Uterus (tissue), 4 donors: ENCODE results near the gene ASAP2. TPM values are rescaled to one million over a fixed set of nuclear protein-coding genes. Genes with fewer than 3 reads are reported as not detected.

ENCODE experiments used
- DNase-seq, 2 donors: peaks; one replicate each; pipeline ENCODE4 v3.0.0-alpha.2; 2019 to 2020
- H3K27ac ChIP-seq, 2 donors: fragments of 200-600 bp; sonication (generic); 1 replicate in 1 of 2; 2 replicates in 1 of 2; pipeline ENCODE4 v1.5.1; 2016 to 2018
- H3K27me3 ChIP-seq, 2 donors: fragments of 200-600 bp; sonication (generic); one replicate each; pipeline ENCODE4 v1.5.1; 2018 to 2019; ENCODE audit warnings: control low read depth in 1 of 2
- H3K36me3 ChIP-seq, 2 donors: fragments of 200-600 bp; sonication (generic); one replicate each; pipeline ENCODE4 v1.5.1; 2019; ENCODE audit warnings: control low read depth in 1 of 2
- H3K4me1 ChIP-seq, 2 donors: fragments of 200-600 bp; sonication (generic); one replicate each; pipeline ENCODE4 v1.5.1; 2018 to 2019; ENCODE audit warnings: control low read depth in 1 of 2
- H3K4me3 ChIP-seq, 2 donors: fragments of 200-600 bp; sonication (generic); 1 replicate in 1 of 2; 2 replicates in 1 of 2; pipeline ENCODE4 v1.5.1; 2018 to 2019; ENCODE audit warnings: mild to moderate bottlenecking in 1 of 2
- H3K9me3 ChIP-seq, 2 donors: fragments of 200-600 bp; sonication (generic); one replicate each; pipeline ENCODE4 v1.5.1; 2019; ENCODE audit warnings: control low read depth in 1 of 2
- POLR2A ChIP-seq, 2 donors: fragments of 450-650 bp; IDR thresholded peaks; one replicate each; pipeline ENCODE4 v1.6.1; 2016; ENCODE audit warnings: antibody characterized with exemption in 2 of 2, mild to moderate bottlenecking in 1 of 2, moderate library complexity in 1 of 2
- intact Hi-C: fragments of 100-400 bp; cut with DNase I; formaldehyde crosslinking; loops from one replicate; pipeline ENCODE4 v1.15.1; 2023; ENCODE audit warnings: low total_unique reads
- total RNA-seq, 4 donors: library from RNA; depleted of rRNA in 3 of 4; stranded (reverse); fragments of >200 nt in 3 of 4; gene quantifications; one replicate each; pipeline versions ENCODE4 v1.1.0 to v1.2.4, GENCODE V29; 2014 to 2023
- TF ChIP-seq, protein P1 (sequence below), 4 experiments: fragments of 200-600 bp in 2 of 4; fragments of 450-650 bp in 2 of 4; sonication (generic) in 2 of 4; IDR thresholded peaks; one replicate each; pipeline ENCODE4 v1.5.1; 2016 to 2019; ENCODE audit warnings: antibody characterized with exemption in 4 of 4, mild to moderate bottlenecking in 2 of 4, moderate library complexity in 1 of 4
- donor health status: DM: yes; HTN: yes; CAD: no.

ASAP2 gene
- total RNA-seq, 4 donors from 2014 or later, result 24.3 to 55.5 (median 31.3) TPM

GRCh38 chr2:9239616-9240015 is 33.0 kb downstream of the ASAP2 start:
- Histone ChIP-seq H3K4me1 (peaks cover 17% of the 10 kb centered on the region in 2 donors), H3K36me3 (no peaks in the 10 kb centered on the region), H3K9me3 (no peaks in the 10 kb centered on the region), H3K27ac (peak overlapping the region in 1 of 2 donors; percentile 88), H3K4me3 (no peak overlapping the region), H3K27me3 (no peaks in the 10 kb centered on the region)
- TF ChIP-seq, protein P1, sequence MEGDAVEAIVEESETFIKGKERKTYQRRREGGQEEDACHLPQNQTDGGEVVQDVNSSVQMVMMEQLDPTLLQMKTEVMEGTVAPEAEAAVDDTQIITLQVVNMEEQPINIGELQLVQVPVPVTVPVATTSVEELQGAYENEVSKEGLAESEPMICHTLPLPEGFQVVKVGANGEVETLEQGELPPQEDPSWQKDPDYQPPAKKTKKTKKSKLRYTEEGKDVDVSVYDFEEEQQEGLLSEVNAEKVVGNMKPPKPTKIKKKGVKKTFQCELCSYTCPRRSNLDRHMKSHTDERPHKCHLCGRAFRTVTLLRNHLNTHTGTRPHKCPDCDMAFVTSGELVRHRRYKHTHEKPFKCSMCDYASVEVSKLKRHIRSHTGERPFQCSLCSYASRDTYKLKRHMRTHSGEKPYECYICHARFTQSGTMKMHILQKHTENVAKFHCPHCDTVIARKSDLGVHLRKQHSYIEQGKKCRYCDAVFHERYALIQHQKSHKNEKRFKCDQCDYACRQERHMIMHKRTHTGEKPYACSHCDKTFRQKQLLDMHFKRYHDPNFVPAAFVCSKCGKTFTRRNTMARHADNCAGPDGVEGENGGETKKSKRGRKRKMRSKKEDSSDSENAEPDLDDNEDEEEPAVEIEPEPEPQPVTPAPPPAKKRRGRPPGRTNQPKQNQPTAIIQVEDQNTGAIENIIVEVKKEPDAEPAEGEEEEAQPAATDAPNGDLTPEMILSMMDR (IDR thresholded peaks at IDR 0.05), result no peak
- TF ChIP-seq POLR2A (IDR thresholded peaks at IDR 0.05), result no peak
- intact Hi-C loops, result no loop called here
- DNase-seq, result no peak

GRCh38 chr2:9240745-9241144 is 34.1 kb downstream of the ASAP2 start:
- peak in 1 of 2 donors; percentile 67 for DNase-seq
- peaks cover 5 to 23% of the 10 kb centered on the region in 2 donors for H3K4me1 ChIP-seq
- TF ChIP-seq, protein P1 (IDR thresholded peaks at IDR 0.05), result no peak
- TF ChIP-seq POLR2A (IDR thresholded peaks at IDR 0.05), result no peak
- intact Hi-C loops, result no loop called here
- H3K27ac ChIP-seq, result peak overlapping the region; percentile 12 to 31
- H3K36me3 ChIP-seq, result no peaks in the 10 kb centered on the region
- H3K4me3 ChIP-seq, result no peak overlapping the region
- no peaks in the 10 kb centered on the region for H3K9me3 ChIP-seq
- H3K27me3 ChIP-seq, result no peaks in the 10 kb centered on the region

GRCh38 chr2:9241233-9241632 is 34.6 kb downstream of the ASAP2 start:
- TF ChIP-seq, protein P1 (IDR thresholded peaks at IDR 0.05), result no peak
- no peak for TF ChIP-seq POLR2A (IDR thresholded peaks at IDR 0.05)
- DNase-seq, result no peak
- Histone ChIP-seq H3K27ac (peak overlapping the region; percentile 12 to 31), H3K36me3 (no peaks in the 10 kb centered on the region), H3K4me1 (peaks cover 4 to 23% of the 10 kb centered on the region in 2 donors), H3K4me3 (no peak overlapping the region), H3K9me3 (no peaks in the 10 kb centered on the region), H3K27me3 (no peaks in the 10 kb centered on the region)
- intact Hi-C loops, result no loop called here

- peaks cover 10 to 32% of the 10 kb centered on the region in 2 donors for H3K4me1 ChIP-seq
These were observed 36.7 kb downstream of the ASAP2 start for GRCh38 chr2:9243357-9243756.

DNA sequence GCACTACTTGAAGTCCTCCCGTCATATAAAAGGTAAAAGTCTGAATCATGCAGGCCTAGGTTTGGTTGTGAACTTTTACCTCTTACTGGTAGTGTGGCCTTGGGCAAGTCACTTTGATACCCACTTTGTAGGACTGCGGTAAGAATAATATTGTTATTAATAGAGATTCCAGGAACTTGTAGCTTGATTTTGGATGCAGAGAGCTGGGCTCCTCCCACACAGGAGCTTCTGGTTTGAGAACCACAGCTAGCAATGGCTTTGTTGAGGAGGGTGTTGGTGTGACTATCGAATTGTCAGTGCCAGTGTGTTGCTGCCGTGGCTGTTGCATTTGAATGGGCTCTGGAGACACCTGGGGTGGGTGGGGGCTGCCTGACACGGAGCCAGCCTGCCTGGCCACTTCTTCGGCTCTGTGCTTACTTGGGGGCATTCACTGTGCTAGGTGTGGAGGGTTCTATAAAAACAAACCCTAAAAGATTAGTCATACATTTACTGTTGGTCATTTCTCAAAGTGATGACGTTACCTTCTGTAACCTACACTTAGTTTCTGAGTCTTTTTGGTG is 38.5 kb downstream of the ASAP2 start:
- H3K4me1 ChIP-seq, result peaks cover 10 to 32% of the 10 kb centered on the region in 2 donors
- no peak for DNase-seq
- H3K9me3 ChIP-seq, result no peaks in the 10 kb centered on the region
- no peaks in the 10 kb centered on the region for H3K27me3 ChIP-seq
- H3K36me3 ChIP-seq, result no peaks in the 10 kb centered on the region
- H3K27ac ChIP-seq, result no peak overlapping the region
- no peak overlapping the region for H3K4me3 ChIP-seq
- TF ChIP-seq, protein P1 (IDR thresholded peaks at IDR 0.05), result no peak
- no peak for TF ChIP-seq POLR2A (IDR thresholded peaks at IDR 0.05)
- intact Hi-C loops, result no loop called here

More at GRCh38 chr2:9243357-9243756, 36.7 kb downstream of the ASAP2 start:
- Histone ChIP-seq H3K27ac (no peak overlapping the region), H3K4me3 (no peak overlapping the region), H3K27me3 (no peaks in the 10 kb centered on the region), H3K9me3 (no peaks in the 10 kb centered on the region), H3K36me3 (no peaks in the 10 kb centered on the region)
- intact Hi-C loops, result no loop called here
- no peak for DNase-seq
- TF ChIP-seq POLR2A (IDR thresholded peaks at IDR 0.05), result no peak
- TF ChIP-seq, protein P1 (IDR thresholded peaks at IDR 0.05), result no peak
